IMR-90 (cell line): Measurements from ENCODE around the gene SEL1L. TPM values are rescaled to one million over a fixed set of nuclear protein-coding genes. Genes with fewer than 3 reads are reported as not detected.

Source experiments
- ATAC-seq: fragments of 200-7000 bp; cut with Tn5 transposase; 2 replicates; pipeline ENCODE4 v1.9.1; 2020; ENCODE audit warnings: low read depth, mild to moderate bottlenecking, moderate library complexity
- BruUV-seq: library from RNA; stranded (reverse); fragments of 400-500 nt; replicated peaks from 2 replicates; lab custom pipeline; 2021; lab: Mats Ljungman, UMichigan
- CTCF ChIA-PET: fragments of 300-600 bp; formaldehyde crosslinking; extraction: SDS; loops from one replicate; lab custom pipeline; 2021; ENCODE audit warnings: antibody characterized with exemption; lab: Yijun Ruan, JAX
- POLR2A ChIA-PET: fragments of 300-600 bp; sonication (Branson Sonifier 250); formaldehyde crosslinking; loops from one replicate; lab custom pipeline; 2022; ENCODE audit warnings: antibody characterized with exemption; ENCODE audit not compliant: unreplicated experiment; lab: Charles Lee
- DNase-seq: peaks from one replicate; pipeline ENCODE4 v3.0.0; 2013
- H2AFZ ChIP-seq: replicated peaks from 2 replicates; pipeline ENCODE3; 2013; ENCODE audit warnings: low read length, mild to moderate bottlenecking; ENCODE audit not compliant: poor library complexity
- H2AK5ac ChIP-seq: 2 replicates; pipeline ENCODE4 v1.6.1; 2013; ENCODE audit warnings: low read depth, low read length, inconsistent platforms
- H2AK9ac ChIP-seq: replicated peaks from 2 replicates; pipeline ENCODE3; 2013; ENCODE audit warnings: mild to moderate bottlenecking, low read depth, low read length, moderate library complexity; ENCODE audit not compliant: poor library complexity
- H2BK120ac ChIP-seq: 2 replicates; pipeline ENCODE4 v1.6.1; 2013; ENCODE audit warnings: low read depth, low read length, inconsistent platforms
- H2BK15ac ChIP-seq: 3 replicates; pipeline ENCODE4 v1.6.1; 2013; ENCODE audit warnings: low read depth, low read length, inconsistent platforms
- H2BK20ac ChIP-seq: 2 replicates; pipeline ENCODE4 v1.6.1; 2013; ENCODE audit warnings: low read depth, mild to moderate bottlenecking, inconsistent platforms, low read length, moderate library complexity
- H2BK5ac ChIP-seq: 2 replicates; pipeline ENCODE4 v1.6.1; 2013; ENCODE audit warnings: mild to moderate bottlenecking, low read depth, low read length, inconsistent platforms; ENCODE audit not compliant: poor library complexity, severe bottlenecking
- H3K14ac ChIP-seq: replicated peaks from 2 replicates; pipeline ENCODE4 v1.6.1; 2013; ENCODE audit warnings: low read depth, low read length, inconsistent platforms
- H3K18ac ChIP-seq: 2 replicates; pipeline ENCODE4 v1.6.1; 2013; ENCODE audit warnings: low read depth, low read length, control low read depth
- H3K23ac ChIP-seq: 2 replicates; pipeline ENCODE4 v1.6.1; 2013; ENCODE audit warnings: low read depth, low read length, inconsistent platforms
- H3K27ac ChIP-seq: 2 replicates; pipeline ENCODE4 v1.5.1; 2013; ENCODE audit warnings: mild to moderate bottlenecking, control low read depth, low read length; ENCODE audit not compliant: insufficient read depth
- H3K27me3 ChIP-seq: 2 replicates; pipeline ENCODE4 v1.6.1; 2013; ENCODE audit warnings: low read length; ENCODE audit not compliant: control insufficient read depth, insufficient read depth
- H3K36me3 ChIP-seq: 2 replicates; pipeline ENCODE4 v1.6.1; 2013; ENCODE audit warnings: low read length, mixed read lengths; ENCODE audit not compliant: control insufficient read depth, insufficient read depth
- H3K4ac ChIP-seq: 2 replicates; pipeline ENCODE4 v1.6.1; 2013; ENCODE audit warnings: low read depth, low read length, inconsistent platforms
- H3K4me1 ChIP-seq: 2 replicates; pipeline ENCODE4 v1.6.1; 2013; ENCODE audit warnings: low read length, mixed read lengths; ENCODE audit not compliant: control insufficient read depth, insufficient read depth
- H3K4me2 ChIP-seq: 2 replicates; pipeline ENCODE4 v1.6.1; 2013; ENCODE audit warnings: low read depth, mild to moderate bottlenecking, control low read depth, low read length, moderate library complexity
- H3K4me3 ChIP-seq: 2 replicates; pipeline ENCODE4 v1.5.1; 2013; ENCODE audit warnings: low read depth, mild to moderate bottlenecking, control low read depth, low read length, moderate library complexity; ENCODE audit not compliant: insufficient read depth
- H3K56ac ChIP-seq: 2 replicates; pipeline ENCODE4 v1.6.1; 2013; ENCODE audit warnings: low read length, inconsistent platforms; ENCODE audit not compliant: insufficient read depth; ENCODE audit errors: extremely low read depth
- H3K79me1 ChIP-seq, 2 experiments: 2 replicates each; pipeline ENCODE4 v1.6.1; 2013; ENCODE audit warnings: low read length in 2 of 2, inconsistent platforms in 1 of 2, low read depth in 1 of 2
- H3K9ac ChIP-seq: 2 replicates; pipeline ENCODE4 v1.6.1; 2013; ENCODE audit warnings: low read depth, low read length, control low read depth
- H3K9me1 ChIP-seq: 2 replicates; pipeline ENCODE4 v1.6.1; 2013; ENCODE audit warnings: low read length, inconsistent platforms; ENCODE audit not compliant: insufficient read depth
- H3K9me3 ChIP-seq: 2 replicates; pipeline ENCODE4 v1.6.1; 2013; ENCODE audit warnings: low read length; ENCODE audit not compliant: control insufficient read depth, insufficient read depth
- H4K20me1 ChIP-seq: 2 replicates; pipeline ENCODE4 v1.6.1; 2013; ENCODE audit warnings: low read length, inconsistent platforms; ENCODE audit not compliant: insufficient read depth
- H4K5ac ChIP-seq: 2 replicates; pipeline ENCODE4 v1.6.1; 2013; ENCODE audit warnings: mild to moderate bottlenecking, low read depth, low read length, control low read depth
- H4K8ac ChIP-seq, 2 experiments: 2 replicates each; pipeline ENCODE4 v1.6.1; 2013; ENCODE audit warnings: low read depth in 2 of 2, low read length in 2 of 2, control low read depth in 1 of 2, inconsistent platforms in 1 of 2
- H4K91ac ChIP-seq: 2 replicates; pipeline ENCODE4 v1.6.1; 2013; ENCODE audit warnings: low read depth, low read length, inconsistent platforms; ENCODE audit not compliant: insufficient read depth
- BHLHE40 ChIP-seq: fragments of 150-350 bp; IDR thresholded peaks from 2 replicates; pipeline ENCODE4 v1.6.1; 2016; ENCODE audit warnings: mild to moderate bottlenecking, low read depth, low read length
- CEBPB ChIP-seq: IDR thresholded peaks from 2 replicates; pipeline ENCODE4 v1.6.1; 2012; ENCODE audit warnings: low read depth, low read length, improper control_type of control experiment
- CHD1 ChIP-seq: IDR thresholded peaks from 2 replicates; pipeline ENCODE4 v1.6.1; 2012; ENCODE audit warnings: low read depth, low read length, improper control_type of control experiment
- ELK1 ChIP-seq: fragments of 150-350 bp; IDR thresholded peaks from 2 replicates; pipeline ENCODE4 v1.6.1; 2016; ENCODE audit warnings: low read depth, mild to moderate bottlenecking, low read length, moderate library complexity, borderline replicate concordance
- FOS ChIP-seq: fragments of 150-350 bp; IDR thresholded peaks from 2 replicates; pipeline ENCODE4 v1.6.1; 2016; ENCODE audit warnings: low read depth, low read length
- MAFK ChIP-seq: IDR thresholded peaks from 2 replicates; pipeline ENCODE4 v1.6.1; 2012; ENCODE audit warnings: low read depth, low read length, improper control_type of control experiment
- MAZ ChIP-seq: IDR thresholded peaks from 2 replicates; pipeline ENCODE4 v1.6.1; 2012; ENCODE audit warnings: low read depth, mild to moderate bottlenecking, low read length, improper control_type of control experiment, moderate library complexity, borderline replicate concordance
- MXI1 ChIP-seq: IDR thresholded peaks from 2 replicates; pipeline ENCODE4 v1.6.1; 2012; ENCODE audit warnings: low read depth, mild to moderate bottlenecking, low read length, moderate library complexity, borderline replicate concordance
- NFE2L2 ChIP-seq: fragments of 150-350 bp; IDR thresholded peaks from 2 replicates; pipeline ENCODE4 v1.6.1; 2016; ENCODE audit warnings: low read depth, mild to moderate bottlenecking, low read length
- POLR2A ChIP-seq: IDR thresholded peaks from 2 replicates; pipeline ENCODE4 v1.6.1; 2012; ENCODE audit warnings: mild to moderate bottlenecking, low read depth, low read length
- RAD21 ChIP-seq: IDR thresholded peaks from 2 replicates; pipeline ENCODE4 v1.6.1; 2012; ENCODE audit warnings: low read length, improper control_type of control experiment
- RCOR1 ChIP-seq: IDR thresholded peaks from 2 replicates; pipeline ENCODE4 v1.6.1; 2012; ENCODE audit warnings: mild to moderate bottlenecking, low read length, improper control_type of control experiment; ENCODE audit not compliant: insufficient replicate concordance
- SMC3 ChIP-seq: fragments of 150-350 bp; IDR thresholded peaks from 2 replicates; pipeline ENCODE4 v1.6.1; 2016; ENCODE audit warnings: low read depth, mild to moderate bottlenecking, antibody characterized with exemption, low read length, moderate library complexity
- USF2 ChIP-seq: fragments of 150-350 bp; IDR thresholded peaks from 2 replicates; pipeline ENCODE4 v1.6.1; 2017; ENCODE audit warnings: mild to moderate bottlenecking, antibody characterized with exemption, low read length, low read depth
- WGBS, 2 experiments: methylation state at CpG; one replicate each; pipeline versions ENCODE4 v1.1.5 to v1.1.7; 2013; ENCODE audit warnings: missing lambda C conversion rate in 2 of 2; ENCODE audit not compliant: insufficient read length in 1 of 2; ENCODE audit errors: extremely low coverage in 2 of 2; 5-methylcytosine and 5-hydroxymethylcytosine counted together
- dilution Hi-C: fragments of 300-500 bp; cut with HindIII; formaldehyde crosslinking; loops from one replicate; pipeline ENCODE4 v1.14.3; 2018; ENCODE audit warnings: low sequenced_read_pairs; ENCODE audit not compliant: unreplicated experiment
- in situ Hi-C: fragments of 300-500 bp; cut with MboI; formaldehyde crosslinking; loops from 3 replicates; pipeline ENCODE4 v1.14.3; 2019; ENCODE audit warnings: low sequenced_read_pairs, inconsistent platforms, mixed read lengths
- intact Hi-C: fragments of 100-400 bp; cut with micrococcal nuclease; formaldehyde crosslinking; loops from 2 replicates; pipeline ENCODE4 v1.10.0; 2022
- polyA plus RNA-seq, 3 experiments: library from polyadenylated mRNA; depleted of rRNA; stranded (reverse); fragments of >200 nt; gene quantifications; 2 replicates each; pipeline ENCODE4 v1.2.3, GENCODE V29; 2012; ENCODE audit warnings: low replicate concordance in 1 of 3
- total RNA-seq: library from RNA; depleted of rRNA; stranded (reverse); fragments of >200 nt; gene quantifications from 2 replicates; pipeline ENCODE4 v1.2.3, GENCODE V29; 2012
- TF ChIP-seq, protein P1 (sequence below): conservative IDR thresholded peaks from 2 replicates; pipeline ENCODE4 v1.5.1; 2012; ENCODE audit warnings: mild to moderate bottlenecking, low read depth, low read length, improper control_type of control experiment

Gene SEL1L
- total and polyA plus RNA-seq, 2 of the 4 experiments (the other 2 are of a cell fraction): 21.0 to 62.4 TPM

- Histone ChIP-seq H2BK20ac (no peak overlapping the region), H2BK5ac (no peak overlapping the region), H4K91ac (no peak overlapping the region), H2AFZ (peak overlapping the region; percentile 70), H3K56ac (no peak overlapping the region), H3K36me3 (no peaks in the 10 kb centered on the region), H3K4me1 (no peaks in the 10 kb centered on the region; the same call in 1 of the 2 replicates), H3K27ac (no peak overlapping the region), H4K5ac (no peak overlapping the region), H3K4ac (no peak overlapping the region), H4K20me1 (no peaks in the 10 kb centered on the region), H3K18ac (no peak overlapping the region), H3K27me3 (peaks cover 48% of the 10 kb centered on the region), H3K4me2 (peak overlapping the region; percentile 81; the same call in 1 of the 2 replicates), H2BK120ac (no peak overlapping the region), H3K14ac (no peak overlapping the region), H3K79me1 (no peaks in the 10 kb centered on the region), H2AK5ac (no peak overlapping the region), H4K8ac (no peak overlapping the region), H2AK9ac (no peak overlapping the region), H3K4me3 (no peak overlapping the region), H3K9ac (no peak overlapping the region), H2BK15ac (no peak overlapping the region), H3K9me3 (no peaks in the 10 kb centered on the region), H3K9me1 (no peaks in the 10 kb centered on the region), H3K23ac (no peak overlapping the region)
- intact Hi-C loops (no loop called here), dilution Hi-C loops (no loop called here), in situ Hi-C loops (no loop called here)
- peak; percentile 2 for DNase-seq
- CTCF ChIA-PET: no interaction called here
- peak; percentile 35 for ATAC-seq
- POLR2A ChIA-PET: no interaction called here
- no TSS peak for BruUV-seq
- WGBS, 2 experiments: no CpG with 5 or more reads among the region's 73 CpGs
- no peak for TF ChIP-seq CHD1
- TF ChIP-seq RCOR1: no peak
- TF ChIP-seq ELK1: no peak
- TF ChIP-seq RAD21: no peak
- no peak for TF ChIP-seq USF2
- no peak for TF ChIP-seq CEBPB
- TF ChIP-seq MAFK: no peak
- no peak for TF ChIP-seq FOS
- no peak for TF ChIP-seq SMC3
- no peak for TF ChIP-seq NFE2L2
- no peak for TF ChIP-seq MAZ
- TF ChIP-seq MXI1: no peak
- no peak for TF ChIP-seq BHLHE40
- TF ChIP-seq, protein P1, sequence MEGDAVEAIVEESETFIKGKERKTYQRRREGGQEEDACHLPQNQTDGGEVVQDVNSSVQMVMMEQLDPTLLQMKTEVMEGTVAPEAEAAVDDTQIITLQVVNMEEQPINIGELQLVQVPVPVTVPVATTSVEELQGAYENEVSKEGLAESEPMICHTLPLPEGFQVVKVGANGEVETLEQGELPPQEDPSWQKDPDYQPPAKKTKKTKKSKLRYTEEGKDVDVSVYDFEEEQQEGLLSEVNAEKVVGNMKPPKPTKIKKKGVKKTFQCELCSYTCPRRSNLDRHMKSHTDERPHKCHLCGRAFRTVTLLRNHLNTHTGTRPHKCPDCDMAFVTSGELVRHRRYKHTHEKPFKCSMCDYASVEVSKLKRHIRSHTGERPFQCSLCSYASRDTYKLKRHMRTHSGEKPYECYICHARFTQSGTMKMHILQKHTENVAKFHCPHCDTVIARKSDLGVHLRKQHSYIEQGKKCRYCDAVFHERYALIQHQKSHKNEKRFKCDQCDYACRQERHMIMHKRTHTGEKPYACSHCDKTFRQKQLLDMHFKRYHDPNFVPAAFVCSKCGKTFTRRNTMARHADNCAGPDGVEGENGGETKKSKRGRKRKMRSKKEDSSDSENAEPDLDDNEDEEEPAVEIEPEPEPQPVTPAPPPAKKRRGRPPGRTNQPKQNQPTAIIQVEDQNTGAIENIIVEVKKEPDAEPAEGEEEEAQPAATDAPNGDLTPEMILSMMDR: no peak
- TF ChIP-seq POLR2A: no peak
Measured at GRCh38 chr14:81435391-81436295, 98.0 kb downstream of the SEL1L start.
